GM12873 (cell line): ENCODE measurements around the gene OR51A2.
"Not testable (repeated sequence)": the region's sequence is repeated elsewhere in the genome, so short reads cannot be mapped to it uniquely, and the experiment has no call there.

Experiments used
- CTCF ChIP-seq: IDR thresholded peaks from 2 replicates; pipeline ENCODE4 v1.5.1; 2012; ENCODE audit warnings: low read depth, mild to moderate bottlenecking, moderate library complexity, low read length, control low read depth; ENCODE audit not compliant: insufficient read depth; ENCODE audit errors: missing control alignments

The OR51A2 gene, protein sequence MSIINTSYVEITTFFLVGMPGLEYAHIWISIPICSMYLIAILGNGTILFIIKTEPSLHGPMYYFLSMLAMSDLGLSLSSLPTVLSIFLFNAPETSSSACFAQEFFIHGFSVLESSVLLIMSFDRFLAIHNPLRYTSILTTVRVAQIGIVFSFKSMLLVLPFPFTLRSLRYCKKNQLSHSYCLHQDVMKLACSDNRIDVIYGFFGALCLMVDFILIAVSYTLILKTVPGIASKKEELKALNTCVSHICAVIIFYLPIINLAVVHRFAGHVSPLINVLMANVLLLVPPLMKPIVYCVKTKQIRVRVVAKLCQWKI

GRCh38 chr11:4955613-4956012, at the start of gene OR51A2:
Gene OR51A2, minus strand, starts transcription at chr11:4955713. Its CDS starts 0 bp downstream, at chr11:4955713.
- TF ChIP-seq CTCF = not testable (repeated sequence)

GRCh38 chr11:5004424-5005274, 49.1 kb upstream of the OR51A2 start:
- TF ChIP-seq CTCF = peak; percentile 63

DNA sequence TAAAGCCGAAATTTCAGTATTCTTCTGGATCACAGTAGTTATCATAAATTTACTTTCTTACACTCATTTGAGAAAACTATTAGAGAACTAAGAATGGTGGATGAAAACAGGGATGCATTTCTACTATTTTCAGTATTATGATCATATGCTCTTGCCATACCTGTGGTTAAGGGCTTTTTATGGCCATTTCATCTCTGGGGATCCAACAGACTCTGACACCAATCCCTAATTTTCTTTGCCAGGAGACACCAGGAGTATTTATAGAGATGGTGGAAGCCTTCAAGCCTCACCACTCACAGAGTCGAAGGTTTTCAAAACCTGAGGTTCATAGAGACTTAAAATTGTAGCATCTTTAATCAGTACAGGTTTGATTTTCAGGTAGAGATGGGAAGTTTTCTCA, 39.0 kb upstream of the OR51A2 start, which contains the start of gene OR51L1:
Gene OR51L1, plus strand, starts transcription at position 301 of the 400 bp plus-strand sequence. CDS start 4,132 bp downstream, outside the sequence.
- TF ChIP-seq CTCF = no peak

GRCh38 chr11:4991060-4991459, 35.5 kb upstream of the OR51A2 start:
- peak; percentile 42 for TF ChIP-seq CTCF

- TF ChIP-seq CTCF = no peak
Measured at GRCh38 chr11:4983841-4984240, 28.3 kb upstream of the OR51A2 start.

- TF ChIP-seq CTCF = no peak
Measured at GRCh38 chr11:4982678-4983077, 27.2 kb upstream of the OR51A2 start.

GRCh38 chr11:4979036-4979435, 23.5 kb upstream of the OR51A2 start:
- TF ChIP-seq CTCF = no peak
